ENCODE data around the gene RAD51B. TPM values are rescaled to one million over a fixed set of nuclear protein-coding genes. Genes with fewer than 3 reads are reported as not detected.

RAD51B gene
- total RNA-seq, 1 experiment from 2014 or later: 23.3 TPM

GRCh38 chr14:68327231-68327630 lies 507.7 kb downstream of the RAD51B start:
- intact Hi-C loops (cut with micrococcal nuclease; ENCODE audit: unreplicated experiment): no loop called here
- Histone ChIP-seq H3K4me1 (ENCODE audit: insufficient read depth, low read length, poor library complexity, severe bottlenecking) (no peaks in the 10 kb centered on the region), H3K9me3 (ENCODE audit: low read depth, low read length, poor library complexity, severe bottlenecking) (no peaks in the 10 kb centered on the region), H3K4me3 (ENCODE audit: low read depth, low read length, poor library complexity, severe bottlenecking) (no peak overlapping the region), H3K27ac (ENCODE audit: low read depth, low read length, poor library complexity, severe bottlenecking) (no peak overlapping the region), H3K27me3 (replicated peaks; ENCODE audit: insufficient read depth, low read depth, low read length, poor library complexity) (no peaks in the 10 kb centered on the region), H3K36me3 (ENCODE audit: insufficient read depth, low read length, poor library complexity, severe bottlenecking) (no peaks in the 10 kb centered on the region)
- BruUV-seq (replicated peaks): no TSS peak
- DNase-seq (ENCODE audit: low spot score): no peak
- ChIA-PET POLR2A (ENCODE audit: low non-redundant PET) (no interaction called here), CTCF (no interaction called here)
- TF ChIP-seq, protein P1, sequence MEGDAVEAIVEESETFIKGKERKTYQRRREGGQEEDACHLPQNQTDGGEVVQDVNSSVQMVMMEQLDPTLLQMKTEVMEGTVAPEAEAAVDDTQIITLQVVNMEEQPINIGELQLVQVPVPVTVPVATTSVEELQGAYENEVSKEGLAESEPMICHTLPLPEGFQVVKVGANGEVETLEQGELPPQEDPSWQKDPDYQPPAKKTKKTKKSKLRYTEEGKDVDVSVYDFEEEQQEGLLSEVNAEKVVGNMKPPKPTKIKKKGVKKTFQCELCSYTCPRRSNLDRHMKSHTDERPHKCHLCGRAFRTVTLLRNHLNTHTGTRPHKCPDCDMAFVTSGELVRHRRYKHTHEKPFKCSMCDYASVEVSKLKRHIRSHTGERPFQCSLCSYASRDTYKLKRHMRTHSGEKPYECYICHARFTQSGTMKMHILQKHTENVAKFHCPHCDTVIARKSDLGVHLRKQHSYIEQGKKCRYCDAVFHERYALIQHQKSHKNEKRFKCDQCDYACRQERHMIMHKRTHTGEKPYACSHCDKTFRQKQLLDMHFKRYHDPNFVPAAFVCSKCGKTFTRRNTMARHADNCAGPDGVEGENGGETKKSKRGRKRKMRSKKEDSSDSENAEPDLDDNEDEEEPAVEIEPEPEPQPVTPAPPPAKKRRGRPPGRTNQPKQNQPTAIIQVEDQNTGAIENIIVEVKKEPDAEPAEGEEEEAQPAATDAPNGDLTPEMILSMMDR (conservative IDR thresholded peaks at IDR 0.05; ENCODE audit: low read depth, low read length): no peak
- TF ChIP-seq EZH2 (IDR thresholded peaks at IDR 0.05; ENCODE audit: borderline replicate concordance, low read depth, low read length, poor library complexity, severe bottlenecking): no peak

- no peak for DNase-seq (ENCODE audit: low spot score)
- ChIA-PET POLR2A (ENCODE audit: low non-redundant PET) (no interaction called here), CTCF (no interaction called here)
- BruUV-seq (replicated peaks): no TSS peak
- intact Hi-C loops (cut with micrococcal nuclease; ENCODE audit: unreplicated experiment): no loop called here
- no peak for TF ChIP-seq EZH2 (IDR thresholded peaks at IDR 0.05; ENCODE audit: borderline replicate concordance, low read depth, low read length, poor library complexity, severe bottlenecking)
- TF ChIP-seq, protein P1 (conservative IDR thresholded peaks at IDR 0.05; ENCODE audit: low read depth, low read length): no peak
- H3K4me3 ChIP-seq (ENCODE audit: low read depth, low read length, poor library complexity, severe bottlenecking): no peak overlapping the region
- H3K27me3 ChIP-seq (replicated peaks; ENCODE audit: insufficient read depth, low read depth, low read length, poor library complexity): no peaks in the 10 kb centered on the region
- H3K4me1 ChIP-seq (ENCODE audit: insufficient read depth, low read length, poor library complexity, severe bottlenecking): no peaks in the 10 kb centered on the region
- H3K27ac ChIP-seq (ENCODE audit: low read depth, low read length, poor library complexity, severe bottlenecking): no peak overlapping the region
- no peaks in the 10 kb centered on the region for H3K36me3 ChIP-seq (ENCODE audit: insufficient read depth, low read length, poor library complexity, severe bottlenecking)
- H3K9me3 ChIP-seq (ENCODE audit: low read depth, low read length, poor library complexity, severe bottlenecking): no peaks in the 10 kb centered on the region
Observed at GRCh38 chr14:68328509-68328908, 508.9 kb downstream of the RAD51B start.

DNA sequence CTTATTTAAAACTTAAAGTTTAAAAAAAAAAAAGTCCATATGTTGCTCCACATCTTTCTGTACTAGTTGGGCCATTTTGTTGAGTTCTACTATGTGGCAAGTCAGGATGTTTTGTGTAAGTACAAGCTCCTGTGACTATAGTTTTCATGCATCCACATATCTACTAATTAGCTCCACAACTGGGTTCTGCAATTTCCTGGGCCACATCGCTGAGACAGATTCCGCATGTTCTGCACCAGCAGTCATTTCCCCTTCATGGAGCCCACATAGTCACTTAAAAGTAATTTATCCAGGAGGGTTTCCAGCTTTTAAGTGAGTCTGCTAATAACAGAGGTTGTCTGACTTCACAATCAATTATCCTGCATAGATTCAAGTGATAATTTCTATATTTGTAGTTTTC lies 511.8 kb downstream of the RAD51B start:
- Histone ChIP-seq H3K27ac (ENCODE audit: low read depth, low read length, poor library complexity, severe bottlenecking) (no peak overlapping the region), H3K36me3 (ENCODE audit: insufficient read depth, low read length, poor library complexity, severe bottlenecking) (no peaks in the 10 kb centered on the region), H3K27me3 (replicated peaks; ENCODE audit: insufficient read depth, low read depth, low read length, poor library complexity) (no peaks in the 10 kb centered on the region), H3K4me3 (ENCODE audit: low read depth, low read length, poor library complexity, severe bottlenecking) (no peak overlapping the region), H3K9me3 (ENCODE audit: low read depth, low read length, poor library complexity, severe bottlenecking) (no peaks in the 10 kb centered on the region), H3K4me1 (ENCODE audit: insufficient read depth, low read length, poor library complexity, severe bottlenecking) (no peaks in the 10 kb centered on the region)
- intact Hi-C loops (cut with micrococcal nuclease; ENCODE audit: unreplicated experiment): no loop called here
- TF ChIP-seq EZH2 (IDR thresholded peaks at IDR 0.05; ENCODE audit: borderline replicate concordance, low read depth, low read length, poor library complexity, severe bottlenecking): no peak
- TF ChIP-seq, protein P1 (conservative IDR thresholded peaks at IDR 0.05; ENCODE audit: low read depth, low read length): no peak
- no peak for DNase-seq (ENCODE audit: low spot score)
- BruUV-seq (replicated peaks): no TSS peak
- POLR2A ChIA-PET (ENCODE audit: low non-redundant PET): no interaction called here
- CTCF ChIA-PET: no interaction called here

All from A673 (cell line).